Right atrium auricular region (tissue), 2 donors: ENCODE measurements around the gene DAZAP2. TPM values are rescaled to one million over a fixed set of nuclear protein-coding genes. Genes with fewer than 3 reads are reported as not detected.
"Not testable (repeated sequence)": the region's sequence is repeated elsewhere in the genome, so short reads cannot be mapped to it uniquely, and the experiment has no call there.

ENCODE experiments used
- DNase-seq: peaks from one replicate; pipeline ENCODE4 v3.0.0-alpha.2; 2019; ENCODE audit warnings: low spot score
- H3K27ac ChIP-seq, 2 donors: fragments of 200-600 bp; sonication (generic); 1 replicate in 1 of 2; 2 replicates in 1 of 2; pipeline ENCODE4 v1.5.1; 2016 to 2019
- H3K27me3 ChIP-seq, 2 donors: fragments of 200-600 bp; sonication (generic); one replicate each; pipeline versions ENCODE4 v1.5.1 to v1.6.0; 2017 to 2019
- H3K36me3 ChIP-seq: fragments of 200-600 bp; sonication (generic); one replicate; pipeline ENCODE4 v1.5.1; 2016
- H3K4me1 ChIP-seq, 2 donors: fragments of 200-600 bp; sonication (generic); one replicate each; pipeline versions ENCODE4 v1.5.1 to v1.6.0; 2017 to 2019
- H3K4me3 ChIP-seq, 2 donors: fragments of 200-600 bp; sonication (generic); 1 replicate in 1 of 2; 2 replicates in 1 of 2; pipeline ENCODE4 v1.5.1; 2017 to 2019; ENCODE audit warnings: mild to moderate bottlenecking in 1 of 2, moderate library complexity in 1 of 2
- H3K9me3 ChIP-seq, 2 donors: fragments of 200-600 bp; sonication (generic); one replicate each; pipeline ENCODE4 v1.5.1; 2019
- total RNA-seq, 2 donors: library from RNA; depleted of rRNA; stranded (reverse); fragments of >200 nt; gene quantifications; one replicate each; pipeline ENCODE4 v1.1.0, GENCODE V29; 2016
- TF ChIP-seq, protein P1 (sequence below), 2 donors: fragments of 200-600 bp; sonication (generic); IDR thresholded peaks; one replicate each; pipeline ENCODE4 v1.5.1; 2019; ENCODE audit warnings: antibody characterized with exemption in 2 of 2

DAZAP2 gene
- total RNA-seq, 2 donors from 2014 or later: 193 to 309 TPM

DNA sequence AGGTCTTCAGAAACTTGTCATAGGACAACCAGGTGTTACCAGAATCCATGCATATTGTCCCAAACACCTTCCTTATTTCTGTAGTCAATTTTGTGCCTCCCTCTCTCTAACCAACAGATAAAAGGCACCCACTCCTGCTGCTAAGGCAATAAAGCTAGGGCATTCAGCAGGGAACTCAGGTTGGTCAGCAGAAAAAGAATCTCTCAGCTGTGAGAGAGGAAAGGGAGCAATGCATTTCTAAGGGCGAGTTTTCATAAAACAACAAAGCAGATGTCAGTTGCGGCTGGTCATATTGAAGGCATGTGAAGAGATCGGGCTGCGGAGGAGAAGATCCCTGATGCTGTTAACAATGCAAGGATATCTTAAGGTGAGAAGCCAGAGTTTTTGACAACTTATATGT lies 13.4 kb upstream of the DAZAP2 start:
- no peak for DNase-seq
- no peak overlapping the region for H3K4me3 ChIP-seq
- H3K4me1 ChIP-seq: no peaks in the 10 kb centered on the region
- H3K27me3 ChIP-seq: no peaks in the 10 kb centered on the region
- H3K27ac ChIP-seq: no peak overlapping the region
- TF ChIP-seq, protein P1, sequence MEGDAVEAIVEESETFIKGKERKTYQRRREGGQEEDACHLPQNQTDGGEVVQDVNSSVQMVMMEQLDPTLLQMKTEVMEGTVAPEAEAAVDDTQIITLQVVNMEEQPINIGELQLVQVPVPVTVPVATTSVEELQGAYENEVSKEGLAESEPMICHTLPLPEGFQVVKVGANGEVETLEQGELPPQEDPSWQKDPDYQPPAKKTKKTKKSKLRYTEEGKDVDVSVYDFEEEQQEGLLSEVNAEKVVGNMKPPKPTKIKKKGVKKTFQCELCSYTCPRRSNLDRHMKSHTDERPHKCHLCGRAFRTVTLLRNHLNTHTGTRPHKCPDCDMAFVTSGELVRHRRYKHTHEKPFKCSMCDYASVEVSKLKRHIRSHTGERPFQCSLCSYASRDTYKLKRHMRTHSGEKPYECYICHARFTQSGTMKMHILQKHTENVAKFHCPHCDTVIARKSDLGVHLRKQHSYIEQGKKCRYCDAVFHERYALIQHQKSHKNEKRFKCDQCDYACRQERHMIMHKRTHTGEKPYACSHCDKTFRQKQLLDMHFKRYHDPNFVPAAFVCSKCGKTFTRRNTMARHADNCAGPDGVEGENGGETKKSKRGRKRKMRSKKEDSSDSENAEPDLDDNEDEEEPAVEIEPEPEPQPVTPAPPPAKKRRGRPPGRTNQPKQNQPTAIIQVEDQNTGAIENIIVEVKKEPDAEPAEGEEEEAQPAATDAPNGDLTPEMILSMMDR (IDR thresholded peaks at IDR 0.05): no peak
- H3K36me3 ChIP-seq: no peaks in the 10 kb centered on the region
- no peaks in the 10 kb centered on the region for H3K9me3 ChIP-seq

DNA sequence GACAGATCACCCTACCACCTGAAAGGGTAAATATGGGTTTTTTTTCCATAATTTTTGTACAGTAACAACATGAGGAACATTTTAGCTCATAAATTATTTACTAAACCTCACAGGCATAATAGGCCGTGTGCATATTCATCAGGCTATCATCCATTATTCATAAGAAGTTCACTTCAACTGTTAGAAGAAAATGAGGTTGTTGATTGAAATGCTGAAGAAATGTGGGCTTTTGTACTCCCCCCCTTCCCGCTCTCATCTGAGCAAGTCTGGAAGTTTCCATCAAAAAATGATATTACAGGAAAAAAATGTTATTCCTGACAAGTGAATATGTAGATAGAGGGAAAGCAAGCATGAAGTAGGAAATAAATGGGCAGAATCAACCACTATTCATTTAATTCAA lies 12.9 kb upstream of the DAZAP2 start:
- no peak for DNase-seq
- no peaks in the 10 kb centered on the region for H3K9me3 ChIP-seq

DNA sequence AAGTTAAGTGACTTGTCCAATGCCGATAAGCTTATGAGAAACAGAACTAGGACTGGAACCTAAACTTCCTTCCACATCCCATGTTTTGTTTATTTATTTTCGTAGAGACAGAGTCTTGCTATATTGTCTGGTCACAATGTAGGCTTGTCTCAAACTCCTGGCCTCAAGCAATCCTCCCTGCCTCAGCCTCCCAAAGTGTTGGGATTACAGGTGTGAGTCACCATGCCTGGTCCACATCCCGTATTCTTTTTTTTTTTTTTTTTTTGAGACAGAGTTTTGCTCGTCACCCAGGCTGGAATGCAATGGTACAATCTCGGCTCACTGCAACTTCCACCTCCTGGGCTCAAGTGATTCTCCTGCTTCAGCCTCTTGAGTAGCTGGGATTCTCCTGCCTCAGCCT lies 11.5 kb upstream of the DAZAP2 start:
- DNase-seq, H3K27ac ChIP-seq, H3K4me3 ChIP-seq: not testable (repeated sequence)

More for the DNA sequence above, 12.9 kb upstream of the DAZAP2 start:
- H3K27ac ChIP-seq: no peak overlapping the region
- H3K36me3 ChIP-seq: no peaks in the 10 kb centered on the region
- H3K4me3 ChIP-seq: no peak overlapping the region
- H3K27me3 ChIP-seq: no peaks in the 10 kb centered on the region
- no peaks in the 10 kb centered on the region for H3K4me1 ChIP-seq
- TF ChIP-seq, protein P1 (IDR thresholded peaks at IDR 0.05): no peak

DNA sequence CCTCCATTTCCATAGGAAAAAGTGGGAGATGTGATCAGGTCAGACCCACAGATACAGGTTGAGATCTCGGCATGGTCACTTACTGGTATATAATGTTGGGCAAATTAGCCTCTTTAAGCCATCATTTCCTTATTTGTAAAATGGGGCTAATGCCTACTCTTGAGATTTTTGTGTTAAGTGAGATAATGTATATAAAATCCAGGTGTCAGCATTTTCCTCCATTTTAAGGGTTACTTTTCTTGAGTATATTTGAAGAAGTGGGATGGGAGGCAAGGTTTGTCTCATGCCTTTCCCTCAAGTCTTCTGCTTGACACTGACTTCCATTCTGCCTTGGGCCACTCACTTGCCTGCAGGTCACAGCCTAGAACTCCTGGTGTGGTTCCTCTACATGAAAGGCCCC lies 10.7 kb upstream of the DAZAP2 start:
- H3K36me3 ChIP-seq: no peaks in the 10 kb centered on the region
- TF ChIP-seq, protein P1 (IDR thresholded peaks at IDR 0.05): no peak
- H3K4me1 ChIP-seq: no peaks in the 10 kb centered on the region
- no peaks in the 10 kb centered on the region for H3K9me3 ChIP-seq
- H3K4me3 ChIP-seq: no peak overlapping the region
- H3K27me3 ChIP-seq: no peaks in the 10 kb centered on the region
- no peak for DNase-seq
- H3K27ac ChIP-seq: no peak overlapping the region

More for the DNA sequence above, 11.5 kb upstream of the DAZAP2 start:
- H3K9me3 ChIP-seq, H3K4me1 ChIP-seq, H3K27me3 ChIP-seq, H3K36me3 ChIP-seq: not testable (repeated sequence)

DNA sequence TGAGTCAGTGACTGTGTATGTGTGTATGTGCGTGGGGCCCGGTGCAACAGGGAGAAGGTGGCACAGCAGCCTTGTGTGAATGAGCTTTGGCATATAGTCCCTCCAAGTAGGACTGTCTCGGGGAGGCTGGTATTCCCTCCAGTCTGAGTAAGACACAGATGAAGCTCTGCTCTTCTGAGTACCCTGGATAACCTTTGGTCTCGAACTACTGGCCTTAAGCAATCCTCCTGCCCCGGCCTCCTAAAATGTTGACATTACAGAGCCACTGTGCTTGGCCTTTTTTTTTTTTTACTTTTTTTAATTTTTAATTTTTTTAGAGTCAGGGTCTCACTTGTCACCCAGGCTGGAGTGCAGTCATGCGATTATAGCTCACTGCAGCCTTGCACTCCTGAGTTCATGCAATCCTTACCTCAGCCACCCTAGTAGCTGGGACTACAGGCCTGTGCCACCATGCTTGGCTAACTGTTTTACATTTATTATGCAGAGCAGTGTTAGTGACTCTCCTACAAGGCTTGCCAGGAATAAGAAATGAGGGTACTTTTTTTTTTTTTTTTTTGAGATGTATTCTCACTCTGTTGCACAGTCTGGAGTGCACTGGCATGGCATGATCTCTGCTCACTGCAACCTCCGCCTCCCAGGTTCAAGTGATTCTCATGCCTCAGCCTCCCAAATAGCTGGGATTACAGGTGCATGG lies 9.4 kb upstream of the DAZAP2 start:
- no peak overlapping the region for H3K4me3 ChIP-seq
- no peaks in the 10 kb centered on the region for H3K36me3 ChIP-seq
- no peaks in the 10 kb centered on the region for H3K4me1 ChIP-seq
- TF ChIP-seq, protein P1 (IDR thresholded peaks at IDR 0.05): no peak
- no peak overlapping the region for H3K27ac ChIP-seq
- DNase-seq: no peak
- no peaks in the 10 kb centered on the region for H3K9me3 ChIP-seq
- no peaks in the 10 kb centered on the region for H3K27me3 ChIP-seq

DNA sequence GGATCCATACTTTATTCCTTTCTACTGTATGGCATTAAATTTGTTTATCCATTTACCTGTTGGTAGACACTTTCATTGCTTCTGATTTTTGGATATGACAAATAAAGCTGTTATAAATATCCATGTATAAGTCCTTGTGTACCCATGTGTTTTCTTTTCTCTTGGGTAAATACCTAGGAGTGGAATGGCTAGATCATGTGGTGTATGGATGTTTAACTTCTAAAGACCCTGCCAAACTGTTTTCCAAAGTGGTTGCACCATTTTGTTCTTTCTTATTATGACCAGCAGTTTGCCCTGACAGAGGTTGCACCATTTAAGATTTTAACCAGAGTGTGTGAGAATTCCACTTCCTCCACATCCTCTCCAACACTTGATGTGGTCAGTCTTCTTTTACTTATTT lies 6.0 kb upstream of the DAZAP2 start:
- Histone ChIP-seq H3K27ac (no peak overlapping the region), H3K9me3 (no peaks in the 10 kb centered on the region), H3K4me3 (no peak overlapping the region), H3K36me3 (no peaks in the 10 kb centered on the region), H3K4me1 (no peaks in the 10 kb centered on the region), H3K27me3 (no peaks in the 10 kb centered on the region)
- TF ChIP-seq, protein P1 (IDR thresholded peaks at IDR 0.05): no peak
- no peak for DNase-seq
